Renal cortex interstitium (tissue), 11 donors: ENCODE results near the gene UQCR11. TPM values are rescaled to one million over a fixed set of nuclear protein-coding genes. Genes with fewer than 3 reads are reported as not detected.
"Not testable (repeated sequence)": the region's sequence is repeated elsewhere in the genome, so short reads cannot be mapped to it uniquely, and the experiment has no call there.

Experiments
- DNase-seq, 11 donors: peaks; one replicate each; pipeline ENCODE4 v3.0.0-alpha.2; 2013; ENCODE audit warnings: low read depth in 9 of 11, low spot score in 4 of 11; ENCODE audit errors: extremely low read depth in 1 of 11
- polyA plus RNA-seq, 3 donors: library from polyadenylated mRNA; unstranded; fragments of 120-200 nt; gene quantifications; one replicate each; pipeline ENCODE4 v1.2.1, GENCODE V29; 2013; ENCODE audit not compliant: insufficient read length in 3 of 3

UQCR11 gene
- polyA plus RNA-seq, 3 donors: 86.1 to 129 (median 121) TPM

- DNase-seq: no peak
Measured at GRCh38 chr19:1646659-1647453, 41.6 kb upstream of the UQCR11 start.

GRCh38 chr19:1646149-1646548 lies 40.9 kb upstream of the UQCR11 start:
- DNase-seq: no peak

- DNase-seq: no peak
Measured at GRCh38 chr19:1645299-1645698, 40.0 kb upstream of the UQCR11 start.

- DNase-seq: no peak
Measured at GRCh38 chr19:1644070-1644469, 38.8 kb upstream of the UQCR11 start.

- not testable (repeated sequence) for DNase-seq
Measured at GRCh38 chr19:1640893-1641448, 35.7 kb upstream of the UQCR11 start.

GRCh38 chr19:1636325-1637236 lies 31.3 kb upstream of the UQCR11 start:
- DNase-seq: no peak

GRCh38 chr19:1634938-1635243 lies 29.6 kb upstream of the UQCR11 start:
- DNase-seq: no peak

GRCh38 chr19:1634242-1634937 lies 29.1 kb upstream of the UQCR11 start:
- DNase-seq: no peak

GRCh38 chr19:1633269-1633826 lies 28.1 kb upstream of the UQCR11 start:
- no peak for DNase-seq

GRCh38 chr19:1632462-1633268 lies 27.4 kb upstream of the UQCR11 start:
- DNase-seq: no peak

- no peak for DNase-seq
Measured at GRCh38 chr19:1631557-1632100, 26.4 kb upstream of the UQCR11 start.

- DNase-seq: no peak
Measured at GRCh38 chr19:1630811-1631210, 25.5 kb upstream of the UQCR11 start.

- DNase-seq: no peak
Measured at GRCh38 chr19:1630012-1630411, 24.8 kb upstream of the UQCR11 start.

- no peak for DNase-seq
Measured at GRCh38 chr19:1629256-1629808, 24.1 kb upstream of the UQCR11 start.

- no peak for DNase-seq
Measured at GRCh38 chr19:1627194-1627593, 21.9 kb upstream of the UQCR11 start.

GRCh38 chr19:1626417-1627010 lies 21.3 kb upstream of the UQCR11 start:
- no peak for DNase-seq

- peak in 9 of 11 donors; percentile 13 to 38 (median 35) for DNase-seq
Measured at GRCh38 chr19:1624458-1624857, 19.2 kb upstream of the UQCR11 start.
